H1 (cell line): ENCODE data around the gene ARMCX2. TPM values are rescaled to one million over a fixed set of nuclear protein-coding genes. Genes with fewer than 3 reads are reported as not detected.

ENCODE experiments used
- CTCF ChIA-PET: fragments of 300-600 bp; sonication (Branson Sonifier 250); formaldehyde crosslinking; loops from one replicate; lab custom pipeline; 2021; ENCODE audit not compliant: partially characterized antibody; lab: Charles Lee
- POLR2A ChIA-PET: fragments of 300-600 bp; sonication (Branson Sonifier 250); formaldehyde crosslinking; loops from one replicate; lab custom pipeline; 2021; ENCODE audit warnings: inconsistent platforms; ENCODE audit not compliant: partially characterized antibody; lab: Charles Lee
- DNase-seq, 2 experiments: peaks; one replicate each; pipeline versions ENCODE4 v3.0.0 to v3.0.0-alpha.2; 2010 to 2022; ENCODE audit warnings: low spot score in 2 of 2, low read depth in 1 of 2, mixed read lengths in 1 of 2
- FAIRE-seq: peaks from 2 replicates; lab custom pipeline; 2011; peaks lifted over from hg19 to GRCh38; lab: Jason Lieb, UNC
- H2AFZ ChIP-seq: 2 replicates; pipeline ENCODE4 v1.8.1; 2012; ENCODE audit warnings: low read length, inconsistent platforms
- H2AK5ac ChIP-seq: 2 replicates; pipeline ENCODE4 v1.6.1; 2013; ENCODE audit warnings: low read depth, low read length
- H2BK120ac ChIP-seq: replicated peaks from 2 replicates; pipeline ENCODE3; 2013; ENCODE audit warnings: low read depth, low read length, inconsistent platforms
- H2BK12ac ChIP-seq: 2 replicates; pipeline ENCODE4 v1.6.1; 2013; ENCODE audit warnings: low read depth, low read length
- H2BK15ac ChIP-seq: 2 replicates; pipeline ENCODE4 v1.6.1; 2013; ENCODE audit warnings: low read length
- H2BK20ac ChIP-seq: 2 replicates; pipeline ENCODE4 v1.6.1; 2013; ENCODE audit warnings: low read length
- H2BK5ac ChIP-seq: 2 replicates; pipeline ENCODE4 v1.6.1; 2013; ENCODE audit warnings: low read depth, low read length
- H3K14ac ChIP-seq: 2 replicates; pipeline ENCODE4 v1.6.1; 2013; ENCODE audit warnings: inconsistent platforms; ENCODE audit not compliant: insufficient read length
- H3K18ac ChIP-seq: 2 replicates; pipeline ENCODE4 v1.6.1; 2013; ENCODE audit warnings: low read length; ENCODE audit errors: extremely low read depth
- H3K23ac ChIP-seq: 2 replicates; pipeline ENCODE4 v1.6.1; 2013; ENCODE audit warnings: inconsistent platforms; ENCODE audit not compliant: insufficient read length
- H3K23me2 ChIP-seq: 2 replicates; pipeline ENCODE4 v1.6.1; 2013; ENCODE audit warnings: low read depth, low read length
- H3K27ac ChIP-seq: 2 replicates; pipeline ENCODE4 v1.6.1; 2011; ENCODE audit warnings: low read depth, low read length, inconsistent platforms
- H3K27me3 ChIP-seq, 4 experiments: replicated peaks in 1 of 4; 1 replicate in 1 of 4; 2 replicates in 3 of 4; pipeline versions ENCODE4 v1.6.1 to v1.8.1; 2011 to 2013; ENCODE audit warnings: low read length in 3 of 4, mild to moderate bottlenecking in 3 of 4, inconsistent platforms in 2 of 4, mixed read lengths in 2 of 4, moderate library complexity in 1 of 4; ENCODE audit not compliant: control insufficient read depth in 3 of 4, insufficient read depth in 3 of 4; ENCODE audit errors: extremely low read depth in 1 of 4
- H3K36me3 ChIP-seq, 4 experiments: 2 replicates each; pipeline versions ENCODE4 v1.6.1 to v1.8.1; 2011 to 2013; ENCODE audit warnings: mild to moderate bottlenecking in 4 of 4, low read length in 3 of 4, moderate library complexity in 2 of 4, control low read depth in 1 of 4, inconsistent platforms in 1 of 4; ENCODE audit not compliant: insufficient read depth in 4 of 4, control insufficient read depth in 2 of 4
- H3K4ac ChIP-seq: replicated peaks from 2 replicates; pipeline ENCODE3; 2013; ENCODE audit warnings: low read length, low read depth, mixed read lengths, inconsistent platforms; ENCODE audit not compliant: insufficient read length
- H3K4me1 ChIP-seq, 4 experiments: replicated peaks in 1 of 4; 1 replicate in 1 of 4; 2 replicates in 3 of 4; pipeline versions ENCODE4 v1.6.1 to v1.8.1; 2011 to 2013; ENCODE audit warnings: low read length in 3 of 4, inconsistent platforms in 2 of 4, mixed read lengths in 1 of 4; ENCODE audit not compliant: insufficient read depth in 4 of 4, control insufficient read depth in 3 of 4
- H3K4me2 ChIP-seq, 2 experiments: 2 replicates each; pipeline versions ENCODE4 v1.6.1 to v1.8.1; 2011 to 2013; ENCODE audit warnings: low read depth in 2 of 2, low read length in 2 of 2, control low read depth in 1 of 2, inconsistent platforms in 1 of 2, mild to moderate bottlenecking in 1 of 2; ENCODE audit not compliant: insufficient read depth in 1 of 2
- H3K4me3 ChIP-seq, 4 experiments: fragments of 200-600, 300-600 bp in 1 of 4; sonication (generic), shearing (Covaris generic), sonication (Bioruptor Twin) in 1 of 4; 2 replicates each; pipeline versions ENCODE4 v1.5.1 to v1.8.1; 2011 to 2016; ENCODE audit warnings: low read length in 4 of 4, low read depth in 3 of 4, control low read depth in 2 of 4, inconsistent platforms in 2 of 4, mild to moderate bottlenecking in 2 of 4, mixed read lengths in 1 of 4, moderate library complexity in 1 of 4; ENCODE audit not compliant: insufficient read depth in 2 of 4; ENCODE audit errors: extremely low read depth in 1 of 4
- H3K56ac ChIP-seq: replicated peaks from 2 replicates; pipeline ENCODE3; 2013; ENCODE audit warnings: low read depth, mild to moderate bottlenecking, mixed read lengths, low read length, inconsistent platforms; ENCODE audit not compliant: insufficient read length
- H3K79me1 ChIP-seq: 2 replicates; pipeline ENCODE4 v1.6.1; 2013; ENCODE audit warnings: low read depth, low read length, control low read depth
- H3K79me2 ChIP-seq, 2 experiments: 2 replicates each; pipeline versions ENCODE4 v1.6.1 to v1.8.1; 2012 to 2013; ENCODE audit warnings: low read length in 2 of 2, mild to moderate bottlenecking in 2 of 2, inconsistent platforms in 1 of 2; ENCODE audit not compliant: insufficient read depth in 2 of 2, control insufficient read depth in 1 of 2
- H3K9ac ChIP-seq, 4 experiments: replicated peaks in 1 of 4; 1 replicate in 1 of 4; 2 replicates in 3 of 4; pipeline versions ENCODE4 v1.6.1 to v1.8.1; 2011 to 2013; ENCODE audit warnings: low read depth in 3 of 4, low read length in 3 of 4, control low read depth in 2 of 4, mild to moderate bottlenecking in 2 of 4, moderate library complexity in 2 of 4, inconsistent platforms in 1 of 4; ENCODE audit errors: extremely low read depth in 1 of 4
- H3K9me3 ChIP-seq, 2 experiments: 2 replicates each; pipeline versions ENCODE4 v1.6.1 to v1.8.1; 2012 to 2013; ENCODE audit warnings: mild to moderate bottlenecking in 2 of 2, moderate library complexity in 2 of 2, control low read depth in 1 of 2, inconsistent platforms in 1 of 2, low read depth in 1 of 2, low read length in 1 of 2, mixed read lengths in 1 of 2; ENCODE audit not compliant: insufficient read depth in 2 of 2
- H4K20me1 ChIP-seq, 2 experiments: replicated peaks in 1 of 2; 2 replicates each; pipeline versions ENCODE3 to v1.8.1; 2011 to 2013; ENCODE audit warnings: inconsistent platforms in 2 of 2, low read length in 2 of 2, mild to moderate bottlenecking in 1 of 2; ENCODE audit not compliant: insufficient read depth in 2 of 2, control insufficient read depth in 1 of 2
- H4K5ac ChIP-seq: 2 replicates; pipeline ENCODE4 v1.6.1; 2013; ENCODE audit warnings: low read length, low read depth, mixed read lengths, inconsistent platforms; ENCODE audit not compliant: insufficient read length
- H4K8ac ChIP-seq: 2 replicates; pipeline ENCODE4 v1.8.0; 2013; ENCODE audit warnings: mild to moderate bottlenecking, moderate library complexity, low read length, inconsistent platforms; ENCODE audit not compliant: insufficient read depth; ENCODE audit errors: extremely low read depth
- H4K91ac ChIP-seq: replicated peaks from 2 replicates; pipeline ENCODE3; 2013; ENCODE audit warnings: low read length, mixed read lengths, inconsistent platforms; ENCODE audit not compliant: insufficient read length
- HDAC2 ChIP-seq, 2 experiments: fragments of 300-600 bp in 1 of 2; sonication (generic) in 1 of 2; IDR thresholded peaks; 2 replicates each; pipeline ENCODE4 v1.6.1; 2011 to 2012; ENCODE audit warnings: low read depth in 2 of 2, low read length in 2 of 2, mild to moderate bottlenecking in 2 of 2, moderate library complexity in 2 of 2, borderline replicate concordance in 1 of 2, inconsistent platforms in 1 of 2
- WGBS, 2 experiments: shearing (Covaris generic) in 1 of 2; methylation state at CpG; one replicate each; pipeline versions ENCODE4 v1.1.6 to v1.1.7; 2013 to 2015; ENCODE audit warnings: low lambda C conversion rate in 2 of 2, mixed read lengths in 2 of 2, inconsistent platforms in 1 of 2, low coverage in 1 of 2, missing lambda C conversion rate in 1 of 2; ENCODE audit not compliant: insufficient replicate concordance in 2 of 2, insufficient coverage in 1 of 2, insufficient read length in 1 of 2; ENCODE audit errors: extremely low coverage in 1 of 2, missing lambda C conversion rate in 1 of 2; 5-methylcytosine and 5-hydroxymethylcytosine counted together
- polyA plus RNA-seq, 7 experiments: library from polyadenylated mRNA; depleted of rRNA in 3 of 7; stranded (reverse) in 5 of 7; unstranded in 2 of 7; fragments of >200 nt in 5 of 7; fragments of 200-250 nt in 2 of 7; gene quantifications; 1 replicate in 5 of 7; 2 replicates in 1 of 7; 4 replicates in 1 of 7; pipeline versions ENCODE4 v1.2.1 to v1.2.3, GENCODE V29; 2011 to 2013; ENCODE audit warnings: missing spikeins in 2 of 7, mixed read lengths in 2 of 7
- total RNA-seq: library from RNA; stranded (reverse); fragmentation: NEBNext Ultra II Directional; extraction: Animal tissue kit (Norgen Biotek cat#: 25700); gene quantifications from 2 replicates; pipeline ENCODE4 v1.2.1, GENCODE V29; 2021

Gene ARMCX2
- total and polyA plus RNA-seq, 2 of the 8 experiments (the other 6 are each of a cell fraction or from before 2014, with no cell fraction given), result 39.7 to 113 TPM

- no peak overlapping the region for H3K4ac ChIP-seq
- POLR2A ChIA-PET, result no interaction called here
- H3K79me1 ChIP-seq, result no peaks in the 10 kb centered on the region
- H2AFZ ChIP-seq, result no peak overlapping the region
- H3K23me2 ChIP-seq, result no peaks in the 10 kb centered on the region
- no peak overlapping the region for H2BK5ac ChIP-seq
- no peak overlapping the region for H3K4me3 ChIP-seq
- FAIRE-seq (no peak), DNase-seq (no peak)
- no peak overlapping the region for H2BK20ac ChIP-seq
- no peaks in the 10 kb centered on the region for H4K20me1 ChIP-seq
- no peak overlapping the region for H4K8ac ChIP-seq
- no peak overlapping the region for H3K9ac ChIP-seq
- H4K91ac ChIP-seq, result no peak overlapping the region
- no peak overlapping the region for H2AK5ac ChIP-seq
- no peak overlapping the region for H3K14ac ChIP-seq
- no peak overlapping the region for H3K23ac ChIP-seq
- no peak overlapping the region for H3K4me2 ChIP-seq
- H3K27ac ChIP-seq, result no peak overlapping the region
- no peaks in the 10 kb centered on the region for H3K79me2 ChIP-seq
- no peaks in the 10 kb centered on the region for H3K9me3 ChIP-seq
- no peaks in the 10 kb centered on the region for H3K4me1 ChIP-seq
- H3K18ac ChIP-seq, result no peak overlapping the region
- H2BK120ac ChIP-seq, result no peak overlapping the region
- WGBS, 2 experiments, result 84% methylated on average over 3 of the region's 3 CpGs; no CpG with 5 or more reads in 1 of the 2 experiments
- no peaks in the 10 kb centered on the region for H3K36me3 ChIP-seq
- no peak overlapping the region for H2BK15ac ChIP-seq
- no peak overlapping the region for H3K56ac ChIP-seq
- H2BK12ac ChIP-seq, result no peak overlapping the region
- CTCF ChIA-PET, result no interaction called here
- H3K27me3 ChIP-seq, result no peaks in the 10 kb centered on the region
- H4K5ac ChIP-seq, result no peak overlapping the region
- TF ChIP-seq HDAC2 (IDR thresholded peaks at IDR 0.05; ENCODE audit: borderline replicate concordance in 1 of 2, low read depth in 2 of 2, low read length in 2 of 2), result no peak
Measured at GRCh38 chrX:101709384-101709783, 49.7 kb upstream of the ARMCX2 start.
